SU-DHL-6 (cell line): ENCODE data around the gene MAP2K5.

Experiments used
- H2AFZ ChIP-seq: fragments of 200-600 bp; sonication (generic); 2 replicates; pipeline ENCODE4 v1.6.1; 2014; ENCODE audit warnings: low read depth, mild to moderate bottlenecking, moderate library complexity, mixed read lengths, antibody characterized with exemption, low read length; ENCODE audit not compliant: severe bottlenecking
- H3F3A ChIP-seq: fragments of 200-600 bp; shearing (Covaris generic); 2 replicates; pipeline ENCODE4 v1.6.0; 2016; ENCODE audit warnings: antibody characterized with exemption, mild to moderate bottlenecking; ENCODE audit not compliant: insufficient read depth
- H3K27ac ChIP-seq: fragments of 200-600 bp; sonication (generic); 2 replicates; pipeline ENCODE4 v1.5.1; 2016; ENCODE audit warnings: low read depth, mild to moderate bottlenecking, low read length, moderate library complexity, mixed read lengths
- H3K27me3 ChIP-seq: fragments of 200-600 bp; sonication (generic), shearing (Covaris generic); 2 replicates; pipeline ENCODE4 v1.6.0; 2014; ENCODE audit warnings: mild to moderate bottlenecking, low read length
- H3K36me3 ChIP-seq: fragments of 200-600 bp; sonication (generic); 2 replicates; pipeline ENCODE4 v1.6.1; 2014; ENCODE audit warnings: mild to moderate bottlenecking, low read length, mixed read lengths
- H3K4me2 ChIP-seq: fragments of 300-600, 200-600 bp; shearing (Covaris generic), sonication (generic); 2 replicates; pipeline ENCODE4 v1.6.0; 2014; ENCODE audit warnings: low read length, low read depth, mild to moderate bottlenecking; ENCODE audit not compliant: poor library complexity, severe bottlenecking
- H3K4me3 ChIP-seq: fragments of 200-600 bp; sonication (generic); 2 replicates; pipeline ENCODE4 v1.5.1; 2014; ENCODE audit warnings: antibody characterized with exemption, low read length, mild to moderate bottlenecking, mixed read lengths; ENCODE audit not compliant: insufficient read depth, poor library complexity, severe bottlenecking
- H3K79me2 ChIP-seq: fragments of 200-600 bp; sonication (generic); 2 replicates; pipeline ENCODE4 v1.6.1; 2014; ENCODE audit warnings: mild to moderate bottlenecking, low read length, moderate library complexity; ENCODE audit not compliant: insufficient read depth
- H3K9ac ChIP-seq: fragments of 200-600 bp; sonication (generic); 2 replicates; pipeline ENCODE4 v1.7.0; 2014; ENCODE audit warnings: mild to moderate bottlenecking, low read length
- H3K9me2 ChIP-seq: fragments of 200-600 bp; sonication (generic); replicated peaks from 2 replicates; pipeline ENCODE4 v1.6.1; 2014; ENCODE audit warnings: low read length; ENCODE audit not compliant: insufficient read depth
- H3K9me3 ChIP-seq: fragments of 200-600 bp; sonication (generic); 2 replicates; pipeline ENCODE4 v1.6.1; 2014; ENCODE audit warnings: low read length, mixed read lengths; ENCODE audit not compliant: insufficient read depth
- H4K20me1 ChIP-seq: fragments of 200-600 bp; sonication (generic); 2 replicates; pipeline ENCODE4 v1.6.1; 2014; ENCODE audit warnings: low read depth, mild to moderate bottlenecking, antibody characterized with exemption, low read length, moderate library complexity, mixed read lengths
- EZH2phosphoT487 ChIP-seq: fragments of 200-600 bp; sonication (generic), shearing (Covaris generic); conservative IDR thresholded peaks from 2 replicates; pipeline ENCODE4 v1.6.1; 2018; ENCODE audit warnings: mild to moderate bottlenecking, antibody characterized with exemption, low read length, moderate library complexity, mixed read lengths
- TF ChIP-seq, protein P1 (sequence below): fragments of 200-600 bp; sonication (generic); IDR thresholded peaks from one replicate; pipeline ENCODE4 v1.5.1; 2017; ENCODE audit warnings: antibody characterized with exemption, mild to moderate bottlenecking, low read length, moderate library complexity; ENCODE audit not compliant: insufficient read depth, poor library complexity, severe bottlenecking

Gene MAP2K5

GRCh38 chr15:67796196-67797127, 254.0 kb downstream of the MAP2K5 start:
- Histone ChIP-seq H3K4me2 (no peak overlapping the region), H3K79me2 (no peaks in the 10 kb centered on the region), H3K9me2 (no peaks in the 10 kb centered on the region), H3K36me3 (peaks cover 7% of the 10 kb centered on the region; the same call in 1 of the 2 replicates), H3K9me3 (0 out of 2 replicates have a peak, but pooled peaks cover 7% of the 10 kb centered on the region), H2AFZ (no peak overlapping the region), H4K20me1 (no peaks in the 10 kb centered on the region), H3K27me3 (no peaks in the 10 kb centered on the region), H3K9ac (no peak overlapping the region), H3F3A (no peaks in the 10 kb centered on the region), H3K27ac (no peak overlapping the region), H3K4me3 (no peak overlapping the region)
- no peak for TF ChIP-seq EZH2phosphoT487
- TF ChIP-seq, protein P1, sequence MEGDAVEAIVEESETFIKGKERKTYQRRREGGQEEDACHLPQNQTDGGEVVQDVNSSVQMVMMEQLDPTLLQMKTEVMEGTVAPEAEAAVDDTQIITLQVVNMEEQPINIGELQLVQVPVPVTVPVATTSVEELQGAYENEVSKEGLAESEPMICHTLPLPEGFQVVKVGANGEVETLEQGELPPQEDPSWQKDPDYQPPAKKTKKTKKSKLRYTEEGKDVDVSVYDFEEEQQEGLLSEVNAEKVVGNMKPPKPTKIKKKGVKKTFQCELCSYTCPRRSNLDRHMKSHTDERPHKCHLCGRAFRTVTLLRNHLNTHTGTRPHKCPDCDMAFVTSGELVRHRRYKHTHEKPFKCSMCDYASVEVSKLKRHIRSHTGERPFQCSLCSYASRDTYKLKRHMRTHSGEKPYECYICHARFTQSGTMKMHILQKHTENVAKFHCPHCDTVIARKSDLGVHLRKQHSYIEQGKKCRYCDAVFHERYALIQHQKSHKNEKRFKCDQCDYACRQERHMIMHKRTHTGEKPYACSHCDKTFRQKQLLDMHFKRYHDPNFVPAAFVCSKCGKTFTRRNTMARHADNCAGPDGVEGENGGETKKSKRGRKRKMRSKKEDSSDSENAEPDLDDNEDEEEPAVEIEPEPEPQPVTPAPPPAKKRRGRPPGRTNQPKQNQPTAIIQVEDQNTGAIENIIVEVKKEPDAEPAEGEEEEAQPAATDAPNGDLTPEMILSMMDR, result no peak

DNA sequence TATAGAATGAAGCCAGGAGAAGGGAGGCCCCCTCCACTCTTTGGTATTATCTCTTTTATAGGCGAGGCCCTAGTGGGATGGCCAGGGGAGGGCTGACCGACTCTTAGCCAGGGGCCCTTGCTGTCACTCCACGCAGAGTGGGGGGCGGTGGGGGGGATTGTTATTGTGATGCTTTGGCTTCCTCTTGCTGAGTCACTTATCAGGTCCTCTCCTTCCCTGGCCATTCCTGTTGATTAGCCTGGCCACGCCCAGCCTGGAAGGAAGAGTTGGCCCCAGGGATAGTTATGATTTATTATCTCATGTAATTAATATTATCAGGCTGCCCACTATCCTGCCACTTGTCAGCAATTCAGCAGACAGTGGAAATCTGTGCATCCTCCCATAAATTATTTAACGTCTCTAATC, 257.3 kb downstream of the MAP2K5 start:
- H3K4me3 ChIP-seq, result no peak overlapping the region
- H2AFZ ChIP-seq, result no peak overlapping the region
- no peaks in the 10 kb centered on the region for H3K79me2 ChIP-seq
- no peaks in the 10 kb centered on the region for H3K27me3 ChIP-seq
- no peaks in the 10 kb centered on the region for H3K9me2 ChIP-seq
- H3K27ac ChIP-seq, result no peak overlapping the region
- H3K36me3 ChIP-seq, result peaks cover 7% of the 10 kb centered on the region; the same call in 1 of the 2 replicates
- no peak for TF ChIP-seq EZH2phosphoT487
- TF ChIP-seq, protein P1, result no peak
- H3K9ac ChIP-seq, result no peak overlapping the region
- H3K4me2 ChIP-seq, result no peak overlapping the region
- no peaks in the 10 kb centered on the region for H4K20me1 ChIP-seq
- H3K9me3 ChIP-seq, result 0 out of 2 replicates have a peak, but pooled peaks cover 7% of the 10 kb centered on the region
- no peaks in the 10 kb centered on the region for H3F3A ChIP-seq

- H4K20me1 ChIP-seq, result no peaks in the 10 kb centered on the region
- H3F3A ChIP-seq, result no peaks in the 10 kb centered on the region
- no peak overlapping the region for H3K4me2 ChIP-seq
- no peak overlapping the region for H3K27ac ChIP-seq
- no peak overlapping the region for H3K9ac ChIP-seq
- TF ChIP-seq, protein P1, result no peak
- no peak for TF ChIP-seq EZH2phosphoT487
- no peaks in the 10 kb centered on the region for H3K27me3 ChIP-seq
- no peak overlapping the region for H3K4me3 ChIP-seq
- H2AFZ ChIP-seq, result no peak overlapping the region
- no peaks in the 10 kb centered on the region for H3K9me3 ChIP-seq
- H3K9me2 ChIP-seq, result no peaks in the 10 kb centered on the region
- no peaks in the 10 kb centered on the region for H3K79me2 ChIP-seq
- no peaks in the 10 kb centered on the region for H3K36me3 ChIP-seq
These were observed 258.6 kb downstream of the MAP2K5 start for GRCh38 chr15:67801142-67801541.
